ENCODE data around the gene FBLL1.
"Not testable (repeated sequence)": the region's sequence is repeated elsewhere in the genome, so short reads cannot be mapped to it uniquely, and the experiment has no call there.

FBLL1 gene

DNA sequence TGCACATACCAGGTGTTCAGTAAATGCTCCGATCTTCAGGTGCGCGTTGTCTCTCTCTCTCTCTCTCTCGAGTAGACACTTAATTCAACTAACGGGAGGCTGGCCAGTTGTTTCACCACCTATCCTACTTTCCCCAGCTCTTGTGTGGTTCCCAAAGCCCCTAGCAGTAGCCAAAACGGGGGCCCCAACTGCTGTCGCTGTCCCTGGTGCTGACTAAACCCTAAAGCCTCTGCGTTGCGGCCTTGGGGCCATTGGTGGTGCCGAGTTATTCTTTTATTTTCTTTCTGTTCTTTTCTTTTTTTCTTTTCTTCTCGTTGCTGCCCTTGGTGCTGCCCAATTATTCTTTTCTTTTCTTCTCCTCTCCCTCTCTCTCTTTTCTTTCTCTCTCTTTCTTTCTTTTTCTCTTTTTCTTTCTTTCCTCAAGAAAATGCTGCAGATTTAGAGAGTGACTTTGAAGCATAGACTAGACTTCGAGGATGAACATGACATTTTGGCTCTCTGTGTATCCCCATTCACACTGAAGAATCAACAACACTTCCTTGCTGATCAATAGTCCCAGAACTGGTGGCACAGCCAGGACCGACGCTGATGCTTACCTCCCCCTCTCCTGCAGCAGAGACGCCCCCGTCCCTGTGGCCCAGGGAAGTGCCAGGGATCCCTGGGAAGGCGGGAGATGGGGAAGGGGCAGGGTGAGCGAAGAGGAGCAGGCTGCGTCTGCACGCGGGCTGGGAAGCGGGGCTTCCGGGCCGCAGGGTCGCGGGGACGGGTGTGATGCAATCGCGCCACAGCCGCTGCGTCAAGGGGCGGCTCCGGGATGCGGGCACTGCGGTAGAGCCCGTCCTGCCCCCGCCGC is at the start of gene FBLL1:
TSS of gene FBLL1 (plus strand) at position 785 of the 853 bp plus-strand sequence. CDS start 200 bp downstream, outside the sequence.
- no peak for DNase-seq (ENCODE audit: low read depth)

DNA sequence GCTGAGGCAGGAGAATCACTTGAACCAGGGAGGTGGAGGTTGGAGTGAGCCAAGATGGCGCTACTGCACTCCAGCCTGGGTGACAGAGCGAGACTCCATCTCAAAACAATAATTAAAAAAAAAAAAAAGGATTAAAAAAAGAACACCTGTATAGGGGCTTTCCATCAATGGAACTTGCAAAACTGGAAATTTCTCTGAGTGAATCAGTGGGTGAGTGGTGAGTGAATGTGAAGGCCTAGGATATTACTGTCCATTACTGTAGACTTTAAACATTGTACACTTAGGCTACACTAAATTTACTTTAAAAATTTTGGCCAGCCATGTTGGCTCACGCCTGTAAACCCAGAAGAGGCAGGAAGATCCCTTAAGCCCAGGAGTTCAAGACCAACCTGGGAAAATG is 48.5 kb upstream of the FBLL1 start:
- no peak for DNase-seq (ENCODE audit: low read depth)

DNA sequence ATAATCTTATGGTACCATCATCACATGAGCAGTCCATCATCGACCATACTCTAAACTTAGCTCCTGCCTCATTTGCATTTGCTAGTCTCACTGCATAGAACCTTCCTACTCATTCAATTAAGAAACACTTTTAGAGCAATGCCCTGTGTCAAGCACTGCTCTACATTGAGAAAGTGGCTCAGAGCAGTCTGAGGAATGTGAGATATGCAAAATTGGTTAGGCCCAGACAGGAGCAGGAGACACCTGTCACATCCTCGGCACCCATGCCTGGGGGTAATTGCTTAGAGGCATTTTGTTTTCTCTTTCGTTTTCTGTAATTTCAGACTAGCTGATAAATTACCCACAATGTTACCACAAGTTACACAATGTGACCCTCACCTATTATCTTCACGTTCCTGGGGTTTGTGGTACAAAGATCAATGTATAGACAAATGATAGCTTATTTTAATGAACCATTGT is 47.7 kb upstream of the FBLL1 start:
- DNase-seq (ENCODE audit: low read depth): no peak

DNA sequence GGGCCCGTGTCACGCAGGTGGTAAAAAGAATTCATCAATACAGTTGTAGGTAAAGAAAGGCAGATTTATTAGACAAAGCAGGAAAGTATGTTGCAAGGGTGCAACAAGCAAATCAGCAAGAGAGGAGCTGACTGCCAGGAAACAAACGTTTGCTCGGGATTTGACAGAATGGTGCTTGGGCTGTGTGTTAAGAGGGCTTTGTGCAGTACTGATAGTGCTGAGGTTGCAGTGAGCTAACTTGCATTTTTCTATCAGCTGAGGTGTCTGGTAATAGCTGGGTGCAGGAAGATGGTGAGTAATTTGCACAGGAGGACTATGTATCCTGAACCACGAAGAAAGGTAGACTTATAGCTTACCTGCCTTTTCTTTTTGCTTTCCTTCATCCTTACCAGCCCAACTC is 46.7 kb upstream of the FBLL1 start:
- DNase-seq (ENCODE audit: low read depth): no peak

DNA sequence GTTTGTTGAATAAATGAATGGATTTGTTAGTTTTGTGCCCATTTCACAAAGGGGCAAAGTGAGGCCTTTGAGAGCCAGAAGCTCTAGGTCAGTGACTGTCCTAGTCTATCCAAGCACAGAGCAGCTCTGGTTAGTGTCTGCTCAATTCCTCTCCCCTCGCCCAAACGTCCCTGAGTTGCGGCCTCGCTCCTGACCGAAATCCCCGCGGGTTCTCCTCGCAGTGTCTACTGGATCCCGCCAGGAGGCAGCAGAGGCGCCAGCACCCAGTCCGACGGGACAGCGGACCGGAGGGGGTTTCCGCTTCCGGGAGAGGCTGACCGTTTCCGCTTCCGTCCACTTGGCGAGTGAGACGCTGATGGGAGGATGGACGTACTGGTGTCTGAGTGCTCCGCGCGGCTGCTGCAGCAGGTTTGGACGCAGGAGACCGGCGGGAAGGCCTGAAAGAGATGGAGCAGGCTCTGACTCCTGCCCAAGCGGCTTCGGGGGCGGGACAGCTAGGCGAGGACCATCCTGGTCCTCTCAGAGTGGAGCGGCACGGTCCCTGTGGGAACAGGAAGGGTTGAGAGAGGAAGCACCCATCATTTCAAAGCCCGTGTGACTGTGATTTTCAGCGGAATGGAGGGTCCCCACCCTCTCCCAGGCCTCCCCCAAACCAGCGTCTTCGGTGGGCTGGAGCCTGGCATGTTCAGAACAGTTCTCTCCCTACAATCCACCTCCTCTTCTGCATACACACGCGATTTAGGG is 42.8 kb upstream of the FBLL1 start, which contains the start of gene RARS1:
TSS of gene RARS1 (plus strand) at position 336 of the 744 bp plus-strand sequence. CDS start at position 364, 28 bp downstream.
- peak; percentile 84 for DNase-seq (ENCODE audit: low read depth)

DNA sequence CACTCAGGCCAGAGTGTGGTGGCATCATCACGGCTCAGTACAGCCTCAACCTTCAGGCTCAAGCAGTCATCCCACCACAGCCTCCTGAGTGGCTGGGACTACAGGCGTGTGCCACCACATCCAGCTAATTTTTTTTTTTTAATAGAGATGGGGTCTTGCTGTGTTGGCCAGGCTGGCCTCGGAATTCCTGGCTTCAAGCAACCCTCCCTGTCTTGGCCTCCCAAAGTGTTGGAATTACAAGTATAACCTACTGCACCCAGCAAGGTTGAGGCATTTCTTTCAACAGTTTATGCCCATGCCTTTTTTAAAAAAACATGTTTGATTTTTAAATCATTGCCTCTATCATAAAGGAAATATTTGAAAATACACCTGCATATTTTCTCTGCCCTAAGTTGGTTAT is 40.0 kb upstream of the FBLL1 start:
- DNase-seq (ENCODE audit: low read depth): no peak

DNA sequence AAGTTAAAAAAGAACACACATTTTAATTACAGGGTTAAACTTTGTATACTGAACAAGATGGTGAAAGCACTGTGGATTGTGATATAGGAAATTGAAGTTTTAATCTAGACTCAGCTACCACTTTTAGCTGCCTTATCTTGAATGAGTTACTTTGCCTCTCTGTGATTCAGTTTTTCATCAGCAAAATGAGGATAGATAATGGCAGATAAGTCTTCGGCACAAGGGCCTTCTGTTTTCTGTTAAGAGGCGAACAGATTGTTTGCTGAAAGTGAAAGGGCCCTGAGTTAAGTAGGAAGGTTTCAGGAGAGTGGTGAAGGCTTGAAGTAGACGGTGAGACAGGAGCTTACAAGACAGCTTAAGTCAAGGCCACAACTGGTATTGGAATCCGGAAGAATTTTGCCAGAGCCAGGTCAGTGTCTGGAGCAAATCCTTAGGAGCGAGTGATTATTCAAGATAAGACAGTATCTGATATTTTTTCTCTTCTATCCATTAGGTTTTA is 35.0 kb upstream of the FBLL1 start:
- DNase-seq (ENCODE audit: low read depth): no peak

DNA sequence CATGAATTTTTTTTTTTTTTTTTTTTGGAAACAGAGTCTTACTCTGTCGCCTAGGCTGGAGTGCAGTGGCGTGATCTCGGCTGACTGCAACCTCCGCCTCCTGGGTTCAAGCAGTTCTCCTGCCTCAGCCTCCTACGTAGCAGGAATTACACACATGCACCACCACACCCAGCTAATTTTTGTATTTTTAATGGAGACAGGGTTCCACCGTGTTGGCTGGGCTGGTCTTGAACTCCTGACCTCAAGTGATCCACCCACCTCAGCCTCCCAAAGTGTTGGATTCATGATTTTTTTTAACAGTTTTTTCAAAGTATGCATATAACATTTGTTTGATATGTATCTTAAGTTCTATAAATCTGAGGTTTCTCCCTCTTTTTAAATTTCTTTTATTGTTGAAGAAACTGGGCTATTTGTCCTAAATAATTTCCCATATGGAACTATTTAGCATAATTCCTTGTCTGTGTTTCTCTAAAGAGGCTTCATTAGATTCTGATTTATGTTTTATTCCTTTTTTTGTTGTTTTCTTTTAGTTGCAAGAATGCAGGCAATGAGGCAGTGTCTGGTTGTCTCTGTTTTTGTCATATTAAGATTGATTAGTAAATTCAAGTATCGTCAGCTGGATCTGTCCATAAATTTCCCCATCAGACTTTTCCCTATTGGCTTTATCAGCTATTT is 26.4 kb upstream of the FBLL1 start:
- no peak for DNase-seq (ENCODE audit: low read depth)

DNA sequence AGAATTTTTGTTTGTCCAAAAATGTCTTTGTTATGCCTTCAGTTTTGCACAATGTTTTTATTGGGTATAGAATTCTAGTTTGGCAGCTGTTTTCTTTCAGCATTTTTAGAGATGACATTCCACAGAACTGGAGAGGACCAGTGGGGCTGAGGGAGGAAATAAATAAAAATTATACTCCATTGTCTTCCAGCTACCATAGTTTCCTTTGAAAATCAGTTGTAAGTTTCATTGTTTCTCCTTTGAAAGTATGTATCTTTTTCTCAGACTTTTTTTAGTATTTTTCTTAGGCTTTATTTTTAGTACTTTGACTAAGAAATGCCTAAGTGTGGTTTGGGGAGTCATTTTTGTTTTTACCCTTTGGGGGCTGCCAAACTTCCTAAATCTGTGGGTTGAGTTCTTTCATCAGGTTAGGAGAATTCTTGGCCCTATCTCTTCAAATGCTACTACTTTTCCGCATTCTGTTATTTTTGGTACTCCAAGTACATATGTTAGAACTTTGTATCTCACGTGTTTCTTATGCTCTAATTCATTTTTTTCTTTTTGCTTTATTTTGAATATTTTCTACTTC is 15.2 kb upstream of the FBLL1 start:
- DNase-seq (ENCODE audit: low read depth): no peak

DNA sequence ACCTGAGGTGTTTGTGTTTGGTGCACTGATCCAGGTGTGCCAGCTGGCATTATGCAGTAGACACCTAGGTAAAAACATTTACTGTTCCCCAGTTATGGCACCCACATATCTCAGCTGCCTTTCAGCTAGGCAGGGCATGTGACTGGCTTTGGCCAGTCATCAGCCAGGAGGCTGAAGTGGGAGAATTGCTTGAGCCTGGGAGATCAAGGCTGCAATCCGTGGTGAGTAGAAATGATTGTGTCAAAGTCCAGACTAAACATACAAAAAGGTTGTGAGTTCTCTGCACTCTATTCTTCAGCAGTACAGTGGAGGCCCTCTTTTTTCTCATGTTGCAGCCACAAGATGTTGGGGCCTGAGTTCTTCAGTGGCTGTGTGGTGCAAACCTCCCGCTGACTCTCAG is 3.2 kb upstream of the FBLL1 start:
- no peak for DNase-seq (ENCODE audit: low read depth)

DNA sequence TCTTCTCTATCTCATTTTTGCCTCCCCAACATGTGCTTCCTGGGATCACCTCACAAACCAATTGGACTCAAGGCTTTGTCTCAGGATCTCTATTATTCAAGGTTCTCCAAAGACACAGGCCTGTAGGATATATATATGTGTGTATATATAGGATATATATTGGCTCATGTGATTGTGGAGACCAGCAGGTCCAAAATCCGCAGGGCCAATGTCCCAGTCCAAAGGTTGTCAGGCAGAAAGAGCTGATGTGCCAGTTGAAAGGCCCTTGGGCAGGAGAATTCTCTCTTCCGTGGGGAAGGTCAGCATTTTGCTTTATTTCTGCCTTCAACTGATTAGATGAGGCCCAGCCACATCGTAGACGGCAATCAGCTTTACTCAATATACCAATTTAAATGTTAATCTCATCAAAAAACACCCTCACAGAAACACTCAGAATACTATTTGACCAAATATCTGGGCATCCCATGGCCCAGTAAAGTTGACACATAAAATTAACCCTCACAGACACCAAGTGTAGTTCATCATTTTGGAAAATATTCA is 1.3 kb upstream of the FBLL1 start:
- no peak for DNase-seq (ENCODE audit: low read depth)

DNA sequence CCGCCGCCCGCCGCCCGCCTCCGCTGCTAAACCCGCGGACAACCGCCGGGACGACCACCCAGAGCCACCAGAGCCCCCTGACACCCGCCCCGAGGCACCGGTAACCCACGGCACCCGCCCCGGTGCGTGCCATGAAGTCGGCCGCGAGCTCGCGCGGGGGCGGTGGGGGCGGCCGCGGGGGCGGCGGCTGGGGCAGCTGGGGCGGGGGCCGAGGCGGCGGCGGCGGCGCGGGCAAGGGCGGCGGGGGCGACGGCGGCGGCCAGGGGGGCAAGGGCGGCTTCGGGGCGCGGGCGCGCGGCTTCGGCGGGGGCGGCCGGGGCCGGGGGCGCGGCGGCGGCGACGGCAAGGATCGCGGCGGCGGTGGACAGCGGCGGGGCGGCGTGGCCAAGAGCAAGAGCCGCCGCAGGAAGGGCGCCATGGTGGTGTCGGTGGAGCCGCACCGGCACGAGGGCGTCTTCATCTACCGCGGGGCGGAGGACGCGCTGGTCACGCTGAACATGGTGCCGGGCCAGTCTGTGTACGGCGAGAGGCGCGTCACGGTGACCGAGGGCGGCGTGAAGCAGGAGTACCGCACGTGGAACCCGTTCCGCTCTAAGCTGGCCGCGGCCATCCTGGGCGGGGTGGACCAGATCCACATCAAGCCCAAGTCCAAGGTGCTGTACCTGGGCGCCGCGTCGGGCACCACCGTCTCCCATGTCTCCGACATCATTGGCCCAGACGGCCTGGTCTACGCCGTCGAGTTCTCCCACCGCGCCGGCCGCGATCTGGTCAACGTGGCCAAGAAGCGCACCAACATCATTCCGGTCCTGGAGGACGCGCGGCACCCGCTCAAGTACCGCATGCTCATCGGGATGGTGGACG is 499 bp downstream of the FBLL1 start:
- DNase-seq (ENCODE audit: low read depth): no peak

DNA sequence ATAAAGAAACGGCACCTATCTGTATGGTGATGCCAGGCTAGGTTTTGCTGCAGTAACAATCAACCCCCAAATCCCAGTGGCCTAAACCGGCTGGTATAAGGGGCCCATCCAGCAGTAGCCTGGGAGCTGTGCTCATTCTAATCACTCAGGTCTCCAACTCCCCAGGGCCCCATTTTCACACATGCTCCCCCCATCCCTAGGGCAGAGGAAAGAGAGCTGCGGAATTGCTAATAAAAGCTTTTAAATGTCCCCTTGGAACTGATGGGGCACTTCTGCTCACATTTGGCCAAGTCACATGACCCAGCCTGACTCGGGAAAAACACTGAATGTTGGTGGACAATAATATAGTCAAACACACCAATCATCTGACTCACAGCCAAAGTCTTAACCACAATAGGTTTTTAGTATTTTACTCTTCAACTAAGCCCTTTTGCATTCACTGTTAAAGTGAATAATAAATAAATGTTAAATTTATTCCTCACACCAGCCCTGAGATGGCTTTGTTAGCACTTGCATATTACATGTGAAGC is 1.6 kb downstream of the FBLL1 start:
- DNase-seq (ENCODE audit: low read depth): no peak

DNA sequence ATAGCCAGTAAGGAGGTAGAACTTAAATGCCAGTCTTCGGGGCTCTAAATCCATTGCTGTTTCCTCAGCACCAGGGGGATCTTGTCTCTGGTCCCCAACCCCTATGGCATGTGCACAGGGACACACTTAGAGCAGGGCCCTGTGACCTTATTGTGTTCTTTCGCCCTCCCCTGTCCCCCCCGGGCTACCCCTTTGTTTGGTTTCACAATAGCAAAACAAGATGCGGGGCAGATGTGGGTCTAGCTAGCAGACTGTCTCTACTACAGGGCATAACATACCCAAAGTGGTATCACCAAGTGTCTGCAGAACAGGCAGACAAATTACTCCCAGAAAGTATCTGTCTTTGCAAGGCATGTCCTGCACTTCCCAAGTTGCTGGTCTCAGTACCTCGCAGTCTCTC is 2.1 kb downstream of the FBLL1 start:
- DNase-seq (ENCODE audit: low read depth): no peak

DNA sequence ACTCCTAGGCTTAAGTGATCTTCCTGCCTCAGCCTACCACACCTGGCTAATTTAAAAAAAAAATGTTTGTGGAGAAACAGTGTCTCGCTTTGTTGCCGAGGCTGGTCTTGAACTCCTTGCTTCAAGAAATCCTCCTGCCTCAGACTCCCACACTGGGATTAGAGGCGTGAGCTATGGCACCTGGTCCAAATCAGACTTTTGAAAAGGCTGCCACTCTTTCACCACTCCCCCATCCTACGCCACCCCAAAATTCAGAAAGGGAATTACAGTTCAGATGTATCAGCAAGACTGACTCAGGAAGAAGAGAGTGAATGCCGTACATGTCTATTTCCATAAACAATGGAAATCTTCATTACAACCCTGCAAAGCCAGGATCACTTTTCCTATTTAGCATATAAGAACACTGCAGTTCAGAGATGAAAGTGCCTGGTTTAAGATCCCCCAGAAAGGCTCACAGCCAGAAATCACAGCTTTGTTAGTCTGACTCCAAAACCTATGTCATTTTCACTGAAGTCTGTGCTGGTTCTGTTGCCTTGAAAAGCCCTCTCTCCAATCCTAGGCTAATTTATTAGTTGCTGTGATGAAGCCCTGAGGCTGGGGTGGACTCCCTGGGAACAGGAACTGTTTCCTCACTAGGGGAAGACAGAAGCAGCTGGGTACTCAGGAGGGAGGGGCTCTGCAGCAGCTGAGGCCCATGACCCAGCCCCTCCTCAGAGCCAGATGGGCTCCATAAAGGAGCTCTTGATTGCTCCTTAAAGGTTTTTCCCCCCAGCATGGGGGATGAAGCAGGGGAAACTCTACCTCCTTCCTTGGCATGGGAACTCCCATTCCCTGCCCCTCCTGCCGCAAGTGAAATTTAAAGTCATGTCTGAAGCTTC is 3.1 kb downstream of the FBLL1 start:
- no peak for DNase-seq (ENCODE audit: low read depth)

DNA sequence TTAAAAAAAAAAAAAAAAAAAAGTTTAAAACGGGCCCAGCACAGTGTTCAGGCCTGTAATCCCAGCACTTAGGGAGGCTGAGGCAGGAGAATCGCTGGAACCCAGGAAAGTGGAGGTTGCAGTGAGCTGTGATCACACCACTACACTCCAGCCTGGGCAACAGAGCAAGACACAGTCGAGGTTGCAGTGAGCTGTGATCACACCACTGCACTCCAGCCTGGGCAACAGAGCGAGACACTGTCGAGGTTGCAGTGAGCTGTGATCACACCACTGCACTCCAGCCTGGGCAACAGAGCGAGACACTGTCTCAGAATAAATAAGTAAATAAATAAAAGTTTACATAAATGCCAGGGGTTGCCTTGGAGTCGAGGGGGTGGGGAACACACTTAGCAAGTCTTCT is 5.2 kb downstream of the FBLL1 start:
- DNase-seq (ENCODE audit: low read depth): not testable (repeated sequence)

DNA sequence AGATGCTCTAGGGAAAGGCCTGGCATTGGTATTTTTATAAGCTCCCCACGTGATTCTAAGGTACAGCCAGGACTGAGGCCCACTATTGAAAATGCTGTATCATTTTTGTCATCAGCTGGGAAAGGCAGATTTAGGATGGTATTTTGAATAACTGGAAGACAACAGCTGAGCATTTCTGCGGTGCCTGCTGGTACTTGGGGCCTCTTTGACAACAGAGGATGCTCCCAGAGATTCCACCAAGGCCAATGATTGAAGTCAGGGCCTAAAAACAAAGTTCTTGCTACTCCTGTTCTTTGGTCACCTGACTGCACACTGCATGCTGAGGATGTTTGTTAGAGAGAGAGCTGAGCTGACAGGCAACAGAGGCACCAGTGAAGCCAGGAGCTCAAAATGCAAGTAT is 8.1 kb downstream of the FBLL1 start:
- DNase-seq (ENCODE audit: low read depth): no peak

DNA sequence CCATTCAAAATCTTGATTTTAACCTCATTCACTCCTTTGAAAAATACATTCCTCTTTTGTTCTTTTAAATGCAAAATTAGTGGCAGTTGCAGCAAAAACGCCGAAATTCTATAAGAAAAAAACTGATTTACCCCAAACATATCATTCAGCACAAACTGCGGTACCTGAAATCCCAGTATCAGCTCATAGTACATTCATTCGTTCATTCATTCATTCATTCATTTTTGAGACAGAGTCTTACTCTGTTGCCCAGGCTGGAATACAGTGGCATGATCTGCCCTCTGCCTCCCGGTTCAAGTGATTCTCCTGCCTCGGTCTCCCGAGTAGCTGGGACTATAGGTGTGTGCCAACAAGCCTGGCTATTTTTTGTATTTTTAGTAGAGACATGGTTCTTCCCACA is 20.4 kb downstream of the FBLL1 start:
- DNase-seq (ENCODE audit: low read depth): no peak

DNA sequence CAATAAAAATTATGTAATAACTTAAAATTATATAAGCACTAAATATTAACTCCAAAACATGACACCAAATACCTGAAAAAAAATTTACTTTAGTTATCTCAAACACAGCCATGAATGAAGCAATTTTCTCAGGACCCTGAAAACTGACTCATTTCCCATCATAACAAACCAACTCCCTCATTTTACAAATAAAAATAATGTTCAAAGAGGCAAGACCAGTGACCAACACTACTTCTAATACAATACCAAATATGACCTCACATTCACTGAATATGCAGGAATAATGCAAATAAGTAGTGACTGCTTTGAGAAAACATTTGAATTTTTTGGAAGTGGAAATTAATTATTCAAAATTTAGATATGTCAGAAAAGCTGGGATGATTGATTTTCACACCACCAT is 21.6 kb downstream of the FBLL1 start:
- DNase-seq (ENCODE audit: low read depth): no peak

DNA sequence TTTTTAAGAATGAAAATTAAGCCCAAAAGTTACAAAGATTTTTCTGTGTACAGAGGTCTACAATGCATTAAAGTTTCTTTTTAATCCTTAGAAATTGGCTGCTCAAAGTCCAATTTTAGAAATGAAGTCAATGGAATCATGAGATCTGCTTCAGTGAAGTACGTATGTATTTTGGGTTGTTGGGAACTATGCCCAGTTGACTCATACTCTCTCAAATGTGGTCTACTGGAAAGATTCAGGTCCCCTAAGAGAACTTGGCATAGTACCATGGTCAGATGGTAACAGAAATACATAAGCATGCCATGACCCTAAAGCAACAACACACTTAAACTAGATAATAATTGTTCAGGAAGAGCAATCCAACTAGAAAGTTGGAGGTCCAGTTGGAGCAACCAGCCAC is 23.0 kb downstream of the FBLL1 start:
- DNase-seq (ENCODE audit: low read depth): no peak

Data from activated T-helper 9 cell treated with anti-CD3 and anti-CD28 coated beads, Interleukin-2, amount 50 U/mL, for 16 hours (primary cell).